ENCODE results near the gene UQCC2.

DNA sequence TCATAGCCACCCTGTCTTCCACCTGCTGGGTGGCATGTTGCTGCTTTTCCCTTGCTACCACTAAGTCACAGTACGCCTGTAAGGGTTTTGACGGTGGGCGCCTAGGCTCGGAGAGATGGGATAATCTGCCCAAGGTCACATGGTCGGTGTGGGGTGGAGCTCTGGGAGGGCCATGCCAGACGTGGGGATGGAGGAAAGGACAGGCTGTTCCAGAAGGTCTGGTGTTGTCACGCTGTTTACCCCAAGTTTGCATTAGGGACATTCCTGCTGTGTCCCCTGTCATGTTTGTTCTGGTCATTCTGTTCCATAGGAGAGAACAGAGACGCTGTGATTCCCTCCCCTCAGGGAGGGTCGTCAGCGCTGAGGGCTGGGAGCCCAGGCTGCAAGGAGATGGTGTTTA is 19.1 kb upstream of the UQCC2 start:
- no peak for TF ChIP-seq EZH2phosphoT487 (IDR thresholded peaks at IDR 0.05; ENCODE audit: borderline replicate concordance, low read depth, low read length)
- TF ChIP-seq, protein P1, sequence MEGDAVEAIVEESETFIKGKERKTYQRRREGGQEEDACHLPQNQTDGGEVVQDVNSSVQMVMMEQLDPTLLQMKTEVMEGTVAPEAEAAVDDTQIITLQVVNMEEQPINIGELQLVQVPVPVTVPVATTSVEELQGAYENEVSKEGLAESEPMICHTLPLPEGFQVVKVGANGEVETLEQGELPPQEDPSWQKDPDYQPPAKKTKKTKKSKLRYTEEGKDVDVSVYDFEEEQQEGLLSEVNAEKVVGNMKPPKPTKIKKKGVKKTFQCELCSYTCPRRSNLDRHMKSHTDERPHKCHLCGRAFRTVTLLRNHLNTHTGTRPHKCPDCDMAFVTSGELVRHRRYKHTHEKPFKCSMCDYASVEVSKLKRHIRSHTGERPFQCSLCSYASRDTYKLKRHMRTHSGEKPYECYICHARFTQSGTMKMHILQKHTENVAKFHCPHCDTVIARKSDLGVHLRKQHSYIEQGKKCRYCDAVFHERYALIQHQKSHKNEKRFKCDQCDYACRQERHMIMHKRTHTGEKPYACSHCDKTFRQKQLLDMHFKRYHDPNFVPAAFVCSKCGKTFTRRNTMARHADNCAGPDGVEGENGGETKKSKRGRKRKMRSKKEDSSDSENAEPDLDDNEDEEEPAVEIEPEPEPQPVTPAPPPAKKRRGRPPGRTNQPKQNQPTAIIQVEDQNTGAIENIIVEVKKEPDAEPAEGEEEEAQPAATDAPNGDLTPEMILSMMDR (conservative IDR thresholded peaks at IDR 0.05; ENCODE audit: low read length) = no peak
